ENCODE data around the gene FOXI2.

Gene FOXI2

DNA sequence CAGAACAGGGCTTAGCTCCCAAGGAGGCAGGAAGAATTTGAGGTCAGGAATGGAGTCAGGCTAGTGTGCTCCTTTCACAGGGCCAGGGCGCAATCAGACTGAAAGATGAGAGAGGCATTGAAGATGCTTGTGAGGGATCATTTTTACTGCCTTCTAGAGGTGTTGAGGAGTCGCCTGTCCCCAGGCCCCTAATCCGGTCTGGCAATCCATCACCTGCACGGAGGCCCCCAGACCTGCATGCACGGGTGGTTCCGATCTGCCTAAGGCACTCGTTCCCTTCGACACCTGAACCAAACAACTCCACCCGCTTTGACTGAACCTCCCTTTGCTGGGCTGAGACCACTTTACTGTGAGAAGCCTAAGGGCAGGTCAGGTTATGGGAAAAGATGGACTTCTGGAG lies 8.0 kb downstream of the FOXI2 start:
- no peak for DNase-seq

DNA sequence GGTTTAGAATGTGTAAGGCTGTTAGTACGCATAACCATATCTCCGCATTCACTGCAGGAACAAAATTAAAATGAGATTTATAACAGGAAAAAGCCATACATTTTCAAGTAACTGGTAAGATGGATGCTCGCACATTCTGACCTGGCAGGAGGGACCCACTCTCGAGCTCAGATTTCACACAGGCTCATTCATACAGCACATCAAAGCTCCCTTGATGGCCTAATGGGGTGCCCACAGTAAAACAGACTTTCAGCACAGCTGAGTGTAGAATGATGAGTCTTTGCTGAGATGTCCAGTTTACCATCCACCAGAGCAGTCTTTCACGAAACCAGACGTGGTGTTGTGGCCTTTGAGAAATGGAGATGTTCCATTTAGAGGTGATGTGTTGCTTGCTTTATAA lies 8.9 kb downstream of the FOXI2 start:
- no peak for DNase-seq

DNA sequence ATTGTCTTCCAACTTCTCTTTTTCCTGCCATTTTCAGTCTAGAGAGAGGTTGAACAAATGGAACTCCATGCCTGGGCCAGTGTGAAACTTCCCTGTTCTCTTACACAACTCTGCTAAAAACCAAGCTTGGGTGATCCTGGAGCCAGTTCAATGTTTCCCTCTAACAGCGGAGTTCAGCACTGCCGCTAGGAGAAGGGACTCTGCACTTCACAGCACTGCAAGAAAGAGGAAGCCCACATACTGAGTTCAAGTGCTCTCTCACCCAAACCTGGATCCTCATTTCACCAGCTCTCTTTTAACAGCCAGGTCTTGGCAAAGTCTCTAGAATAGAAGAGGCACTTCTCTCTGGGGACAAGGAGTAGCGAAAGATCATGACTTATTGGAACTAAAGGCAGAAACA lies 18.8 kb downstream of the FOXI2 start:
- no peak for DNase-seq

- DNase-seq = no peak
Measured at GRCh38 chr10:127756264-127756663, 19.3 kb downstream of the FOXI2 start.

- DNase-seq = no peak
Measured at GRCh38 chr10:127757033-127757432, 20.0 kb downstream of the FOXI2 start.

GRCh38 chr10:127759276-127759675 lies 22.3 kb downstream of the FOXI2 start:
- DNase-seq = no peak

DNA sequence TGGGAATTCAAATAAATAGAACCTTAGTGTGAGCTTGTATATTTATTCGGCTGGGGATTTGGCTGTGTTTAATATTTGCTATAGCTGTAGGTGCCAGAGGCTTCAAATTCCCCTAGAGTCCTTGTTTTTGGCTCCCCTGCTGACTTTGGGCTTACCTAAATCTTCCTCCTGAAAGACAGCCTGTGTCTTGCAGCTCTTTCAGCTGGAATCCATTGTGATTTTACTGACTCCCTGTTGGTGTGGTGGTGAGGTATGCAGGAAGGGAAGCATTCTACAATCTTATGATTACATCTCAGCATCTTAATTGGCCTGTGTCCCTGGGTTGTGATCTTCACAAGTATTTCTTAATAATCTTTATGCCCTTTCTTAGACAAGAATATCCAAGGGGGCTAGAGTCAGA lies 25.9 kb downstream of the FOXI2 start:
- DNase-seq = no peak

DNA sequence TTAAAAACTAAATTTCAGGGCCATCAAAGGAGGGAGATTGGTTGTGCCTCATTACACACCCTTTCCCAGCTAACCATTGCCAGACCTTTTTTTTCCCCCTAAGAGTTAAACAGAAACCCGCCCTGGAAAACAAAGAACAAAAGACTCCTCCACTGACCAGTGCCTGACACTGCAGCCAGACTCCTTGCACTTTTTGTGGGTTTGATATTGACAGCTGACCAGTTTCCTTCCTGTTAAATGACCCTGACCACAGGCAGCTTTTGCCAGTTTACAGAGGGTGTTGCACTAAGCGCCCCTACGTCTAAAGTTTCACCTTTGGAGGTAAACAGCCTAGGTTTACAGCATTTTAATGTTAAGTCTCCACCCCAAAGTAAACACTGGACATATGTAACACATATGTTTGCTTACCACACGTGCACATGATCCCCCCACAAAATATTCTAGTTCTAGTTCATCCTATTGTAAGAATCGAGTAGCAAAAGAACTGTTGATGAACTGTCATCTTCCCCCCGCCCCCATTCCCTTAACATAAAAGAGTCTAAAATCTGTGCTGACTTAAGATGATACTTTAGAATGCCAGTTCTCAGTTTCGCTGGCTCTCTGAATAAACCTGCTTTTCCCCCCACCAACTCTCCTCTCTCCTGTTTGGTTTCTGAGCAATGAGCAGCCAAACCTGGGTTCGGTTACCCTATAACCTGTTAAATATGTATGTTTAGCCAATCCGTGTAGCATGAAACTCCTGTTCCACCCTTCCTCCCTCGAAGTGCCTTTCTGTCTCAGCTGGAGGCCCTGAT lies 38.0 kb downstream of the FOXI2 start:
- no peak for DNase-seq

GRCh38 chr10:127776816-127777215 lies 39.8 kb downstream of the FOXI2 start:
- DNase-seq = no peak

DNA sequence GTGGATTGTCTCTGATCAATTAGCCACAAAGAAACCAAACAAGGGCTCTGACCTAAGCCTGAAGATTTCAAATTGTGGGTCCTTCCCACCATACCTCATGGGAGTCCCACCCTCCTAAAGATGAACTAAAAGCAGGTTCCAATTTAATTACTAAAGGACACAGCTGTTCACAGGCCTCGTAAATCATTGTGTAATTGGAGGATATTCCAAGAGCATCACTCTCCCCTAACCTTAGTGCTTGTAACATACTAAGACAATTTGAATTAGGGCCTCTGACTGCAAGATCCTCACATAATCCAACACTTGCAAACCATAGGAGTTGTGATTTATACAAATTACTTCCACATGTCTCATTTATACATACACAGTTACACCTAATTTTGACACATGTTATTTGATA lies 44.4 kb downstream of the FOXI2 start:
- no peak for DNase-seq

DNA sequence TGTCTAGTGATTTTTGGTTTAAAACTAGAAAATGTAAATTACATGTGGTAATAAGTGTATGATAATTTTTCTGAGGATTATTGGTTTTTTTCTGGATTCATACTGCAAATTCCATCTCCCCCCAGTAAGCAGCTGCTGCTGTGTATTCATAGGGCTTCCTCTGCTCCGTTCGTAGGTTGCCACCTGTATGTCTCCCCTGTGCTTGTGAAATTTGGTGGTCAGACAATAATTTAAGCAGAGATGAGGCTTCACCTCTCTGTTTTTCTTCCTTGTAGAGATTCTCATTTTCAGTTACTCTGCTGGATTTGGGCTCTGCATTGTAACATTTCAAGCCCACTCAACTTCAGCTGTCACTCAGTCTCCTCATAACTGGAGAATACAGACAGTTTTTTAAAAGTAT lies 50.9 kb downstream of the FOXI2 start:
- DNase-seq = no peak

DNA sequence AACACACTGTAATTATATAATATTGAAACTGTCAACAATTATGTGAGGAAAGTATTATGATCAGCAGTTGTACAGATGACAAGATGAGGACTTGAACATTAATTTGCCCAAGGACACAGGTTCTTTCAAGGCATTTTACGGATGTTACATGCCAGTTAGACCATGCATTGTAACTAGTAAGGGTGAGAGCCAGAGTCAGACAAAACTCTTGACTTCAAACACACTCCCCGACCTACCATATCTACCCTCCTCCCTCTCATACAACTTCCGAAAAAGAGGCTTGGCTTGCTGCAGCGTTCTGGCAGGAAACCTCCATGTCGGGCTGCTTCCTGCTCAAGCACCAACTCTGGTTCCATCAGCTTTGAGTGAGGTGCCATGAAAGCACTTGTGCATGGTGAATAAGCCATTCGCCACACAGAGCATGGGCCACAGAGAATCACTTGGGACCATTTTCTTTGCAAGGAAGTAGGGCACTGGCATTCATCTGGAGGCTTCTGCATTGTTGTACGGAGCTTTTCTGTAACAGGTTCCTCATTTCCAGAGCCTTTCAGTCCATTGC lies 53.2 kb downstream of the FOXI2 start:
- DNase-seq = peak; percentile 9
